ENCODE data around the gene TAS2R4.
"Not testable (repeated sequence)": the region's sequence is repeated elsewhere in the genome, so short reads cannot be mapped to it uniquely, and the experiment has no call there.

The TAS2R4 gene

DNA sequence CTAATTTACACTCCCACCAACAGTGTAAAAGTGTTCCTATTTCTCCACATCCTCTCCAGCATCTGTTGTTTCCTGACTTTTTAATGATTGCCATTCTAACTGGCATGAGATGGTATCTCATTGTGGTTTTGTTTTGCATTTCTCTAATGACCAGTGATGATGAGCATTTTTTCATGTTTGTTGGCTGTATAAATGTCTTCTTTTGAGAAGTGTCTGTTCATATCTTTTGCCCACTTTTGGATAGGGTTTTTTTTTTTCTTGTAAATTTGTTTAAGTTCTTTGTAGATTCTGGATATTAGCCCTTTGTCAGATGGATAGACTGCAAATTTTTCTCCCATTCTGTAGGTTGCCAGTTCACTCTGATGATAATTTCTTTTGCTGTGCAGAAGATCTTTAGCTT, 46.0 kb downstream of the TAS2R4 start:
- DNase-seq (ENCODE audit: low read depth in 2 of 2): not testable (repeated sequence)

Measured in stimulated activated CD4-positive, alpha-beta T cell treated with anti-CD3 and anti-CD28 coated beads, Interleukin-15, amount 100 ng/mL, for 48 hours (primary cell).